ENCODE results near the gene TIMP1.

Gene TIMP1

GRCh38 chrX:47634871-47635575 lies 52.8 kb downstream of the TIMP1 start:
- no peak for DNase-seq (ENCODE audit: low spot score)
